ENCODE measurements around the gene CDK5RAP2. TPM values are rescaled to one million over a fixed set of nuclear protein-coding genes. Genes with fewer than 3 reads are reported as not detected.

CDK5RAP2 gene
- total and polyA plus RNA-seq, 2 donors: 27.5 to 31.9 TPM

- Histone ChIP-seq H3K36me3 (ENCODE audit: insufficient read depth) (peaks cover 4% of the 10 kb centered on the region), H3K27ac (ENCODE audit: low read depth) (no peak overlapping the region), H3K4me1 (ENCODE audit: insufficient read depth) (no peaks in the 10 kb centered on the region), H3K4me3 (ENCODE audit: low read depth, low read length) (no peak overlapping the region)
- no peak for DNase-seq (ENCODE audit: extremely low spot score)
- WGBS: 87% methylated on average over 3 of the region's 3 CpGs
Measured at GRCh38 chr9:120452631-120453030, 127.3 kb downstream of the CDK5RAP2 start.

DNA sequence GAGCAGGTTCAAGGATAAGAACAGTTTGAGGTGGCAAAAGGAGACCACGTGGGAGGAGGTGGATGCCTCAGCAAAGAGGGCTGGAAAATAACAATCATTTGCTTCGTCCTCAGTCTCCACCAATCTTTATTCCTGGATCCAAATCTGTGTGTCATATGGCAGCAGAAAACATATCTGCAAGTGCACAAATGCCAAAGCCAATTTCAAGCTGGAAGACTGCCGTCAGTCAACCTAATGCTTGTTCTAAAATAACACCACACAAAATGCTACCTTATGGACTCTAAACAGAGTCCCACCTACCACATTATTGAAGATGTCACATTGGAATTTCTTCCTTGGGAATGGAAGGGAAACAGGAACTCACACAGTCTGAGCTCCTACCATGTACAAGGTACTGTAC, 129.1 kb downstream of the CDK5RAP2 start:
- 85% methylated on average over 3 of the region's 3 CpGs for WGBS
- no peak for DNase-seq (ENCODE audit: extremely low spot score)
- H3K4me1 ChIP-seq (ENCODE audit: insufficient read depth): no peaks in the 10 kb centered on the region
- H3K4me3 ChIP-seq (ENCODE audit: low read depth, low read length): no peak overlapping the region
- H3K27ac ChIP-seq (ENCODE audit: low read depth): no peak overlapping the region
- peaks cover 1% of the 10 kb centered on the region for H3K36me3 ChIP-seq (ENCODE audit: insufficient read depth)

DNA sequence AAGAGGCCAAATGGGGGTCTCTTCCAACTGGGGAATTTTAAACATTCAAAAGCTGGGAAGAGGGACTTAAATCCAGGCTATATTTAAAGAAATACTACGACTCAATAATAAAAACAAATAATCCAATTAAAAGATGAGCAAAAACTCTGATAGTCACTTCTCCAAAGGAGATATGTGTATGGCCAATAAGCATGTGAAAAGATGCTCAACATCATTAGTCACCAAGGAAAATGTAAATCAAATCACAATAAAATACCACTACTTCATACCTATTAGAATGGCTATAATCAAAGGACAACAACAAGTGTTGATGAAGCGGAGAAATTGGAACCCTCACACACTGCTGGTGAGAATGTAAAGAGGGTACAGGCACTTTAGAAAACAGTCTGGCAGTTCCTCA, 130.4 kb downstream of the CDK5RAP2 start:
- WGBS: 95% methylated on average over 2 of the region's 2 CpGs
- no peak overlapping the region for H3K27ac ChIP-seq (ENCODE audit: low read depth)
- H3K4me1 ChIP-seq (ENCODE audit: insufficient read depth): no peaks in the 10 kb centered on the region
- no peak for DNase-seq (ENCODE audit: extremely low spot score)
- no peak overlapping the region for H3K4me3 ChIP-seq (ENCODE audit: low read depth, low read length)
- H3K36me3 ChIP-seq (ENCODE audit: insufficient read depth): peaks cover 1% of the 10 kb centered on the region

DNA sequence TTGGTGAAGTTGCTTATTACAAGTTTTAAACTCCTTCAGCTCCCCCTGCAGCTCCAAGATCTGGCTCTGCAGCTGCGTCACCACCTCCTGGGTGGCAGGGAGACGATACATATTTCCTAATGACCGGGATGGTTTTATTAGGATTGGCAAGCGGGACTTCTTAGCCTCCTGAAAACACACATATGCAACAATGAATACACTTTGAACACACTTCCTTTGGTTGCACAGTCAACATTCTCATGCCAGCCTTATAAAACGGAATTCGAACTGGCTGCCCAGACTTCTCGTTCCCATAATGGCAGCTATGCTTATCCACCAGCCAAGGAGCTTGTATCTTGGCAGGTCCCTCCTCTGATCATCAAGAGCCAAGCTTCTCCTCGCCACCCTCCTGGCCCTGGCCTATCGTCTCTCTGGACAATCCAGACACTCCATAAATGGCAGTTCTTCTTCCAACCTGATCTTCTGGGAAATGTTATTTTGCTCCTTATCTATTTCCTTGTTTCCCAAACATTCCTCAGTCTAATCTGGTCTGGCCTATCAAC, 131.9 kb downstream of the CDK5RAP2 start:
- DNase-seq (ENCODE audit: extremely low spot score): no peak
- H3K4me3 ChIP-seq (ENCODE audit: low read depth, low read length): no peak overlapping the region
- WGBS: 94% methylated on average over 9 of the region's 9 CpGs
- H3K36me3 ChIP-seq (ENCODE audit: insufficient read depth): no peaks in the 10 kb centered on the region
- H3K4me1 ChIP-seq (ENCODE audit: insufficient read depth): no peaks in the 10 kb centered on the region
- H3K27ac ChIP-seq (ENCODE audit: low read depth): no peak overlapping the region

GRCh38 chr9:120446671-120447070, 133.3 kb downstream of the CDK5RAP2 start:
- H3K4me1 ChIP-seq (ENCODE audit: insufficient read depth): no peaks in the 10 kb centered on the region
- no peak overlapping the region for H3K27ac ChIP-seq (ENCODE audit: low read depth)
- no peaks in the 10 kb centered on the region for H3K36me3 ChIP-seq (ENCODE audit: insufficient read depth)
- no peak for DNase-seq (ENCODE audit: extremely low spot score)
- no peak overlapping the region for H3K4me3 ChIP-seq (ENCODE audit: low read depth, low read length)
- WGBS: 84% methylated on average over 4 of the region's 4 CpGs

DNA sequence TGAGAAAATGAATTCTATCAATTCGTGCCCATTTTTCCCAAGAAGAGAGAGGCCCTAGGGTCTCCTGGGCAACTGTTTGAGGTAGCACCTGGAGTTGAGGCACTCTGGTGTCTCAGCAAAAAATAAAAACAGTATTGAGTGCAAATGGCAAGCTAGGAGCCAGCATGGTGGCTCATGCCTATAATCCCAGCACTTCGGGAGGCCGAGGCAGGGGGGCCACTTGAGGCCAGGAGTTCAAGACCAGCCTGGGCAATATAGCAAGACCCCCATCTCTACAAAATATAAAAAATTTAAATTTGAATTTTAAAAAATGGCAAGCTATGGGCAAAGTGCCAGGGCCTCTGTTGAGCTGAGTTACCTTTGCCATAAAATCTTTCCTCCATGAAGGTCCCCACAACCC, 136.0 kb downstream of the CDK5RAP2 start:
- WGBS: 84% methylated on average over 3 of the region's 3 CpGs
- Histone ChIP-seq H3K4me3 (ENCODE audit: low read depth, low read length) (no peak overlapping the region), H3K27ac (ENCODE audit: low read depth) (no peak overlapping the region), H3K4me1 (ENCODE audit: insufficient read depth) (no peaks in the 10 kb centered on the region), H3K36me3 (ENCODE audit: insufficient read depth) (no peaks in the 10 kb centered on the region)
- DNase-seq (ENCODE audit: extremely low spot score): no peak

- no peak overlapping the region for H3K4me3 ChIP-seq (ENCODE audit: low read depth, low read length)
- peak; percentile 47 for DNase-seq (ENCODE audit: extremely low spot score)
- no peak overlapping the region for H3K27ac ChIP-seq (ENCODE audit: low read depth)
- 54% methylated on average over 2 of the region's 2 CpGs for WGBS
- H3K36me3 ChIP-seq (ENCODE audit: insufficient read depth): no peaks in the 10 kb centered on the region
- H3K4me1 ChIP-seq (ENCODE audit: insufficient read depth): no peaks in the 10 kb centered on the region
Measured at GRCh38 chr9:120443489-120443888, 136.5 kb downstream of the CDK5RAP2 start.

DNA sequence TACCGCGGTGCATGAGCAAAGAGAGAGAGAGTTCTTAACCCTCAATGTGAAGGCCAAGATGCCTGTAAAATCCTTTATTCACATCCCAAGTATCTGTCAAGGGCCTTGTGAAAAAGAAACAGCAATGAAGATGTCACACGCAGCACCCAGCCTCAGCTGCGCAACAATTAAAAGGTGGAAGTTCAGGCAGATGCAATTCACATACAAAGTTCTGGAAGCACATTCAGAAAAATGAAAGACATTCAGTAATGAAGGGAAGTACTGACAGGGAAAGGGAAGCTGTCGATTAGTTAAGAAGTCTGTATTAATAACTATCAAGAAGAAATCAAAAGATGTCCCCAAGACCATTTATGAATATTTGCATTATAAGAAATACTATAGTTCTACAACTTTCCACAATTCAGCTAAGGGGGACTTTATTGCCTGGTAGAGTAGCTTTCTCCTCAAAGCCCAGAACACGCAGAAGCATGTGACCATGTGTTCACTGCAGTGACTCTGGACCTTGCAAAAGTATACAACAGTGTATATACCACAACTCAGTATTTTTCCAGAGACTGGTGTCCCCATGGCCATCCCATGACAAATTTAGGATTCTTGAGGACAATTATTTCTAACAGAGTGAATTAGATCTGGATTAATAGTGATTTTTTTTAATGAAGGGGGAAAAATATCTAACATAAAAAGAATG, 137.5 kb downstream of the CDK5RAP2 start:
- DNase-seq (ENCODE audit: extremely low spot score): no peak
- Histone ChIP-seq H3K27ac (ENCODE audit: low read depth) (no peak overlapping the region), H3K4me1 (ENCODE audit: insufficient read depth) (no peaks in the 10 kb centered on the region), H3K36me3 (ENCODE audit: insufficient read depth) (no peaks in the 10 kb centered on the region), H3K4me3 (ENCODE audit: low read depth, low read length) (no peak overlapping the region)
- 78% methylated on average over 6 of the region's 6 CpGs for WGBS

DNA sequence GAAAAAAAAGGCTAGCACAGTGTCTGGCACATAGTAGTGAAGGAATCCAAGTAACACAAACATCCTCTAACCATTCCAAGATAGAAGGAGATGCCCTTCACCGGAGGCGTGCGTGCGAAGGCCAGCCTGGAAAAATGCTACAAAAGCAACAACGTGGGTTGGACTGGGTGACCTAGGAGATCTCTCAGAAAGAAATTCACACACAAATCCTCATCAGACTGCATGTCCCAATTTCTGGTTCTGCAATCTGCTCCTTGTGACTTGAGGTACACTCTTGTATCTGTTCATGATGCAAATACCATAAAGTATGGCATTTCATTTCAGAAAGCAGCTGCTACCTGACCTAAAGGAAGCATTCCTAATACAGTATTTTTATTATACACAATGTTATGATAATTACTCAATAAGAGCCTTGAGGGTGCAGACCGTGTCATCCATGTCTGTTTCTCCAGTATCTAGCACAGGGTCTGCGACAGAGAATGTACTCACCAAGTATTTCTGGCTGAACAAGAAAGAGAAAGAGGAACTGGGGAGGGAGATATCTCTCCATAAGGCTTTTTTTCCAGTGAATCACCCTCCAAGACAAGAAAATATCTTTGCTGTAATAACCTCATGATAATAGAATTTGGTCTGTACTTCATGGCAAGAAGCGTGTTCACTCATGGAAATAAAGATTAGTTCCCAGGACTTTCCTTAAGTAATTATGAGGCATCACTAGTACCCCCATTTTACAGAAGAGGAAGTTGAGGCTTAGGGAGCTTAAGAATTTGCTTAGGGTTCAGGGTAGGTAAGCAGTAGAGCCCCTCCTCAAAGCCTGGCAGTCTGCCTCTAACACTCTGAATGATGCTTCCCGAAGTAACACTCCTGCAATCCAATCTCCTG, 138.3 kb downstream of the CDK5RAP2 start:
- no peaks in the 10 kb centered on the region for H3K36me3 ChIP-seq (ENCODE audit: insufficient read depth)
- H3K4me1 ChIP-seq (ENCODE audit: insufficient read depth): no peaks in the 10 kb centered on the region
- no peak overlapping the region for H3K27ac ChIP-seq (ENCODE audit: low read depth)
- 77% methylated on average over 9 of the region's 9 CpGs for WGBS
- no peak for DNase-seq (ENCODE audit: extremely low spot score)
- no peak overlapping the region for H3K4me3 ChIP-seq (ENCODE audit: low read depth, low read length)

GRCh38 chr9:120440791-120441190, 139.2 kb downstream of the CDK5RAP2 start:
- H3K4me3 ChIP-seq (ENCODE audit: low read depth, low read length): no peak overlapping the region
- H3K36me3 ChIP-seq (ENCODE audit: insufficient read depth): no peaks in the 10 kb centered on the region
- no peak overlapping the region for H3K27ac ChIP-seq (ENCODE audit: low read depth)
- WGBS: 97% methylated on average over 1 of the region's 1 CpG
- DNase-seq (ENCODE audit: extremely low spot score): no peak
- H3K4me1 ChIP-seq (ENCODE audit: insufficient read depth): no peaks in the 10 kb centered on the region

DNA sequence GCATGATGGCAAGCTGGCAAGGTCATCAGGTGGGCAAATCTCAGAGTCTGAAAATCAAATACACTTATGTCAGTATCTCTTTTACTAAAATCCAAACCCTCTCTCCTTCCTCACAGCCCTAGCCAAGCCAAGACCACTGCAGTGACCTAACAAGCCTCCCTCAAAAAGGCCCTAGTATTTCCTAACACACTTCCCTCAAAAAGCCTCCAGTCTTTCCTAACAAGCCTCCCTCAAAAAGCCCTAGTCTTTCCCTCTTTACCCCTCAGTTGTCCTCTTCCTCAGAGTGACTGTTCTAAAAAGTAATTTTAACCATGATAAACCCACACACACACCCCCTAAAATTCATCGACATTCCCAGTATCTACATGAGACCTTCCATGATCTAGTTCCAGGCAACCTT, 140.0 kb downstream of the CDK5RAP2 start:
- DNase-seq (ENCODE audit: extremely low spot score): no peak
- Histone ChIP-seq H3K36me3 (ENCODE audit: insufficient read depth) (no peaks in the 10 kb centered on the region), H3K4me3 (ENCODE audit: low read depth, low read length) (no peak overlapping the region), H3K4me1 (ENCODE audit: insufficient read depth) (no peaks in the 10 kb centered on the region), H3K27ac (ENCODE audit: low read depth) (no peak overlapping the region)
- WGBS: 92% methylated on average over 1 of the region's 1 CpG

GRCh38 chr9:120438836-120439546, 141.0 kb downstream of the CDK5RAP2 start:
- no peak for DNase-seq (ENCODE audit: extremely low spot score)
- Histone ChIP-seq H3K36me3 (ENCODE audit: insufficient read depth) (no peaks in the 10 kb centered on the region), H3K4me1 (ENCODE audit: insufficient read depth) (no peaks in the 10 kb centered on the region), H3K27ac (ENCODE audit: low read depth) (no peak overlapping the region), H3K4me3 (ENCODE audit: low read depth, low read length) (no peak overlapping the region)
- 87% methylated on average over 9 of the region's 9 CpGs for WGBS

- 74% methylated on average over 2 of the region's 2 CpGs for WGBS
- DNase-seq (ENCODE audit: extremely low spot score): no peak
- H3K4me1 ChIP-seq (ENCODE audit: insufficient read depth): no peaks in the 10 kb centered on the region
- H3K27ac ChIP-seq (ENCODE audit: low read depth): no peak overlapping the region
- no peaks in the 10 kb centered on the region for H3K36me3 ChIP-seq (ENCODE audit: insufficient read depth)
- H3K4me3 ChIP-seq (ENCODE audit: low read depth, low read length): no peak overlapping the region
Measured at GRCh38 chr9:120438111-120438510, 141.9 kb downstream of the CDK5RAP2 start.

All from urinary bladder (tissue), 4 donors.